ENCODE data around the gene MAP1LC3B.
"Not testable (repeated sequence)": the region's sequence is repeated elsewhere in the genome, so short reads cannot be mapped to it uniquely, and the experiment has no call there.

Gene MAP1LC3B

GRCh38 chr16:87387942-87388817, 4.0 kb upstream of the MAP1LC3B start:
- Histone ChIP-seq H3K27ac (ENCODE audit: low read length) (peak overlapping the region; percentile 78), H3K27me3 (ENCODE audit: control insufficient read depth, insufficient read depth, low read length) (no peaks in the 10 kb centered on the region), H3K9me3 (ENCODE audit: control insufficient read depth, low read depth, low read length) (no peaks in the 10 kb centered on the region), H3K4me3 (ENCODE audit: low read length) (peak overlapping the region; percentile 40), H3K36me3 (ENCODE audit: control insufficient read depth, low read depth, low read length) (no peaks in the 10 kb centered on the region), H3K9ac (ENCODE audit: low read length) (peak overlapping the region; percentile 36), H3K4me1 (ENCODE audit: control insufficient read depth, low read depth, low read length) (peaks cover 12% of the 10 kb centered on the region)

- Histone ChIP-seq H3K36me3 (ENCODE audit: control insufficient read depth, low read depth, low read length) (no peaks in the 10 kb centered on the region), H3K9ac (ENCODE audit: low read length) (peak overlapping the region; percentile 16), H3K27ac (ENCODE audit: low read length) (peak overlapping the region; percentile 78), H3K9me3 (ENCODE audit: control insufficient read depth, low read depth, low read length) (no peaks in the 10 kb centered on the region), H3K4me1 (ENCODE audit: control insufficient read depth, low read depth, low read length) (peaks cover 18% of the 10 kb centered on the region), H3K27me3 (ENCODE audit: control insufficient read depth, insufficient read depth, low read length) (peaks cover 5% of the 10 kb centered on the region), H3K4me3 (ENCODE audit: low read length) (peak overlapping the region; percentile 40)
Observed at GRCh38 chr16:87388818-87389134, 3.4 kb upstream of the MAP1LC3B start.

- Histone ChIP-seq H3K9ac (ENCODE audit: low read length) (no peak overlapping the region), H3K36me3 (ENCODE audit: control insufficient read depth, low read depth, low read length) (no peaks in the 10 kb centered on the region), H3K4me3 (ENCODE audit: low read length) (no peak overlapping the region), H3K27ac (ENCODE audit: low read length) (no peak overlapping the region), H3K9me3 (ENCODE audit: control insufficient read depth, low read depth, low read length) (no peaks in the 10 kb centered on the region), H3K27me3 (ENCODE audit: control insufficient read depth, insufficient read depth, low read length) (peaks cover 8% of the 10 kb centered on the region), H3K4me1 (ENCODE audit: control insufficient read depth, low read depth, low read length) (peaks cover 20% of the 10 kb centered on the region)
Observed at GRCh38 chr16:87389245-87389644, 2.9 kb upstream of the MAP1LC3B start.

- H3K4me3 ChIP-seq (ENCODE audit: low read length); H3K36me3 ChIP-seq (ENCODE audit: control insufficient read depth, low read depth, low read length); H3K27ac ChIP-seq (ENCODE audit: low read length); H3K9ac ChIP-seq (ENCODE audit: low read length); H3K9me3 ChIP-seq (ENCODE audit: control insufficient read depth, low read depth, low read length); H3K27me3 ChIP-seq (ENCODE audit: control insufficient read depth, insufficient read depth, low read length): not testable (repeated sequence)
- H3K4me1 ChIP-seq (ENCODE audit: control insufficient read depth, low read depth, low read length) = peaks cover 20% of the 10 kb centered on the region
Observed at GRCh38 chr16:87389914-87390313, 2.2 kb upstream of the MAP1LC3B start.

- Histone ChIP-seq H3K27ac (ENCODE audit: low read length) (no peak overlapping the region), H3K36me3 (ENCODE audit: control insufficient read depth, low read depth, low read length) (no peaks in the 10 kb centered on the region), H3K27me3 (ENCODE audit: control insufficient read depth, insufficient read depth, low read length) (peaks cover 8% of the 10 kb centered on the region), H3K4me3 (ENCODE audit: low read length) (peak overlapping the region; percentile 63), H3K4me1 (ENCODE audit: control insufficient read depth, low read depth, low read length) (peaks cover 20% of the 10 kb centered on the region), H3K9me3 (ENCODE audit: control insufficient read depth, low read depth, low read length) (no peaks in the 10 kb centered on the region), H3K9ac (ENCODE audit: low read length) (peak overlapping the region; percentile 48)
Observed at GRCh38 chr16:87390641-87391323, 1.4 kb upstream of the MAP1LC3B start.

GRCh38 chr16:87391324-87391949, 699 bp upstream of the MAP1LC3B start:
- H3K4me3 ChIP-seq (ENCODE audit: low read length) = peak overlapping the region; percentile 63
- no peak overlapping the region for H3K27ac ChIP-seq (ENCODE audit: low read length)
- no peaks in the 10 kb centered on the region for H3K36me3 ChIP-seq (ENCODE audit: control insufficient read depth, low read depth, low read length)
- peaks cover 20% of the 10 kb centered on the region for H3K4me1 ChIP-seq (ENCODE audit: control insufficient read depth, low read depth, low read length)
- peak overlapping the region; percentile 48 for H3K9ac ChIP-seq (ENCODE audit: low read length)
- peaks cover 8% of the 10 kb centered on the region for H3K27me3 ChIP-seq (ENCODE audit: control insufficient read depth, insufficient read depth, low read length)
- H3K9me3 ChIP-seq (ENCODE audit: control insufficient read depth, low read depth, low read length) = no peaks in the 10 kb centered on the region

- H3K9me3 ChIP-seq (ENCODE audit: control insufficient read depth, low read depth, low read length) = no peaks in the 10 kb centered on the region
- peaks cover 8% of the 10 kb centered on the region for H3K27me3 ChIP-seq (ENCODE audit: control insufficient read depth, insufficient read depth, low read length)
- H3K27ac ChIP-seq (ENCODE audit: low read length) = no peak overlapping the region
- no peaks in the 10 kb centered on the region for H3K36me3 ChIP-seq (ENCODE audit: control insufficient read depth, low read depth, low read length)
- peak overlapping the region; percentile 46 for H3K9ac ChIP-seq (ENCODE audit: low read length)
- peaks cover 16% of the 10 kb centered on the region for H3K4me1 ChIP-seq (ENCODE audit: control insufficient read depth, low read depth, low read length)
- peak overlapping the region; percentile 63 for H3K4me3 ChIP-seq (ENCODE audit: low read length)
Observed at GRCh38 chr16:87392821-87393679, 914 bp downstream of the MAP1LC3B start.

GRCh38 chr16:87393680-87394055, 1.5 kb downstream of the MAP1LC3B start:
- H3K9ac ChIP-seq (ENCODE audit: low read length) = no peak overlapping the region
- H3K27ac ChIP-seq (ENCODE audit: low read length) = no peak overlapping the region
- H3K36me3 ChIP-seq (ENCODE audit: control insufficient read depth, low read depth, low read length) = peaks cover 3% of the 10 kb centered on the region
- H3K27me3 ChIP-seq (ENCODE audit: control insufficient read depth, insufficient read depth, low read length) = peaks cover 8% of the 10 kb centered on the region
- peak overlapping the region; percentile 63 for H3K4me3 ChIP-seq (ENCODE audit: low read length)
- peaks cover 10% of the 10 kb centered on the region for H3K4me1 ChIP-seq (ENCODE audit: control insufficient read depth, low read depth, low read length)
- no peaks in the 10 kb centered on the region for H3K9me3 ChIP-seq (ENCODE audit: control insufficient read depth, low read depth, low read length)

- H3K9ac ChIP-seq (ENCODE audit: low read length) = no peak overlapping the region
Observed at GRCh38 chr16:87395181-87395842, 3.2 kb downstream of the MAP1LC3B start.

GRCh38 chr16:87404764-87405625, 12.9 kb downstream of the MAP1LC3B start:
- H3K9me3 ChIP-seq (ENCODE audit: control insufficient read depth, low read depth, low read length) = no peaks in the 10 kb centered on the region
- peaks cover 41% of the 10 kb centered on the region for H3K36me3 ChIP-seq (ENCODE audit: control insufficient read depth, low read depth, low read length)
- H3K27me3 ChIP-seq (ENCODE audit: control insufficient read depth, insufficient read depth, low read length) = no peaks in the 10 kb centered on the region
- H3K9ac ChIP-seq (ENCODE audit: low read length) = no peak overlapping the region
- H3K27ac ChIP-seq (ENCODE audit: low read length) = no peak overlapping the region
- H3K4me3 ChIP-seq (ENCODE audit: low read length) = no peak overlapping the region
- H3K4me1 ChIP-seq (ENCODE audit: control insufficient read depth, low read depth, low read length) = no peaks in the 10 kb centered on the region

More at GRCh38 chr16:87395181-87395842, 3.2 kb downstream of the MAP1LC3B start:
- Histone ChIP-seq H3K36me3 (ENCODE audit: control insufficient read depth, low read depth, low read length) (peaks cover 12% of the 10 kb centered on the region), H3K27ac (ENCODE audit: low read length) (no peak overlapping the region), H3K4me3 (ENCODE audit: low read length) (no peak overlapping the region), H3K4me1 (ENCODE audit: control insufficient read depth, low read depth, low read length) (peaks cover 9% of the 10 kb centered on the region), H3K27me3 (ENCODE audit: control insufficient read depth, insufficient read depth, low read length) (peaks cover 8% of the 10 kb centered on the region), H3K9me3 (ENCODE audit: control insufficient read depth, low read depth, low read length) (no peaks in the 10 kb centered on the region)

Measured in iPS-18a (cell line).